ENCODE data around the gene PRLHR. TPM values are rescaled to one million over a fixed set of nuclear protein-coding genes. Genes with fewer than 3 reads are reported as not detected.

The PRLHR gene
- total RNA-seq: 3.8 TPM

DNA sequence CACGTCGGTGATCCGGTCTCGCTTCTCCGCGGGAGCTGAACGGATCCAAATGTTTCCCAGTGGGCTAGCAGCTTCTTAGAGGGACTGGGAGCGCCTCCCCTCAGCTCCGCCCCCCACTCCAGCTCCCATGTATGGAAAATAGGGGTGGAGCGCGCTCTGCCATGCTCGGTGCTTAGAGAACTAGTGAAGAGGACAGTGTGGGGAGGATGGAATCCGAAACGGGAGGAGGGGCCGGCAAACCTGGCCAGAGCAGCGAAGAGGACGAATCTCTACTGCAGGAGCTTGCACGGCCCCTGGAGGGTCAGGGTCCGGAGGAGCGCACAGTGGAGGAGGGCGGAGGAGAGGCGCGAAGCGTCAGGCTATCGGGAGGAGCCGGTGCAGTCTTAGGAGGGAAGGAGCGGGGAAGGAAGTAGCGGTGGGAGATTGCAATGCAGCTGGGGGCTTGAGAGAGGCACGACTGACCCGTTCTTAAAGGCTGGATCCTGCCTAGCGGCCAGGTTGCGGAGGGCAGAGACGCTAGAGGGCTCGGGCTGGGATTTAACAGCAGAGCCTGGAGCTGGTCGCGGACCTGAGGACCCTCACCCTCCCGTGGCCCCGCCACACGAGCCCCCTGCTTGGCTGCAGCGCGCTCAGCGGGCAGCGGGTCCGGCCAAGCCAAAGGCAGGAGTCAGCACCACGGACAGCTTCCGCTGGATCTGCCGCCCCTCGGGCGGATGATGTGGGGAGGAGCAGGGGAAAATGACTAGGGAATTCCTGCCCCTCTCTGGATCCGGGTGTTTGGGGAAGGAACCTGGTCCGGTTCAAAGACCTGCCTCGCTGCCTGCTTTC, at the start of gene PRLHR:
PRLHR (minus strand) TSS at position 51 of the 828 bp plus-strand sequence. CDS start 404 bp downstream, outside the sequence.

Other genes starting within 250 kb of the PRLHR start
- gene CACUL1, start 159.3 kb upstream of the PRLHR start, total RNA-seq: 53.2 TPM